Heart left ventricle (tissue), 16 donors: ENCODE data around the gene TAOK2. TPM values are rescaled to one million over a fixed set of nuclear protein-coding genes. Genes with fewer than 3 reads are reported as not detected.

ENCODE experiments used
- ATAC-seq, 4 donors: fragments of 200-7000 bp; cut with Tn5 transposase; one replicate each; pipeline ENCODE4 v1.9.1; 2020 to 2022; ENCODE audit warnings: moderate library complexity in 4 of 4, mild to moderate bottlenecking in 3 of 4, moderate number of reproducible peaks in 1 of 4
- DNase-seq, 5 donors: peaks; one replicate each; pipeline ENCODE4 v3.0.0-alpha.2; 2020
- H3K27ac ChIP-seq, 12 donors: fragments of 200-600 bp; sonication (generic) in 4 of 12; one replicate each; pipeline versions ENCODE4 v1.5.0 to v1.8.0; 2016 to 2022; ENCODE audit warnings: mild to moderate bottlenecking in 2 of 12
- H3K27me3 ChIP-seq, 9 donors: fragments of 200-600 bp; sonication (generic) in 2 of 9; one replicate each; pipeline versions ENCODE4 v1.5.1 to v1.8.0; 2016 to 2022; ENCODE audit warnings: mild to moderate bottlenecking in 3 of 9
- H3K36me3 ChIP-seq, 9 donors: fragments of 200-600 bp; sonication (generic) in 2 of 9; one replicate each; pipeline versions ENCODE4 v1.5.0 to v1.8.0; 2018 to 2022; ENCODE audit warnings: mild to moderate bottlenecking in 2 of 9
- H3K4me1 ChIP-seq, 12 donors: fragments of 200-600 bp; sonication (generic) in 4 of 12; one replicate each; pipeline versions ENCODE4 v1.5.0 to v1.8.0; 2016 to 2022; ENCODE audit warnings: mild to moderate bottlenecking in 3 of 12
- H3K4me3 ChIP-seq, 12 donors: fragments of 200-600 bp; sonication (generic) in 4 of 12; one replicate each; pipeline versions ENCODE4 v1.5.0 to v1.8.0; 2017 to 2022; ENCODE audit warnings: mild to moderate bottlenecking in 9 of 12, moderate library complexity in 4 of 12
- H3K9me3 ChIP-seq, 12 donors: fragments of 200-600 bp; sonication (generic) in 4 of 12; one replicate each; pipeline versions ENCODE4 v1.5.0 to v1.8.0; 2016 to 2022; ENCODE audit warnings: mild to moderate bottlenecking in 1 of 12
- POLR2A ChIP-seq, 2 donors: fragments of 450-650 bp; IDR thresholded peaks; one replicate each; pipeline ENCODE4 v1.6.1; 2017; ENCODE audit warnings: antibody characterized with exemption in 2 of 2, mild to moderate bottlenecking in 2 of 2, moderate library complexity in 2 of 2
- WGBS, 4 donors: extraction: QIAGEN DNeasy Blood & Tissue Kit in 2 of 4; methylation state at CpG; one replicate each; pipeline versions ENCODE4 v1.1.5 to v1.1.7; 2013 to 2018; 5-methylcytosine and 5-hydroxymethylcytosine counted together
- intact Hi-C, 10 donors: fragments of 100-400 bp; cut with DNase I; formaldehyde crosslinking; loops; one replicate each; pipeline versions ENCODE4 v1.11.1 to v1.14.2; 2022
- polyA plus RNA-seq, 2 donors: library from polyadenylated mRNA; stranded (reverse); fragments of 200-250 nt; gene quantifications; one replicate each; pipeline ENCODE4 v1.2.3, GENCODE V29; 2013
- total RNA-seq, 9 donors: library from RNA; depleted of rRNA in 2 of 9; stranded (reverse); fragments of >200 nt in 2 of 9; fragmentation: NEBNext Ultra II Directional in 3 of 9; extraction: Animal tissue kit (Norgen Biotek cat#: 25700) in 3 of 9; gene quantifications; one replicate each; pipeline versions ENCODE4 v1.1.0 to v1.2.4, GENCODE V29; 2016 to 2023
- TF ChIP-seq, protein P1 (sequence below), 12 donors: fragments of 200-600 bp; sonication (generic) in 4 of 12; IDR thresholded peaks; one replicate each; pipeline versions ENCODE4 v1.5.0 to v1.8.0; 2018 to 2022; ENCODE audit warnings: antibody characterized with exemption in 12 of 12, mild to moderate bottlenecking in 5 of 12
- donor health status: ischemic (EF 13 %, LVEDD 7.1; RV severe dilation, severe dysfunction).
- donor health status: healthy with polysubstance abuse.
- donor health status: DM: no; HTN: yes; CAD: no.
- donor health status: DM: no; HTN: no; CAD: no.
- donor health status: ischemic (EF 25% LVEDD 6.9; RV normal size, moderate dysfunction).
- donor health status: ischemic (EF 25% LVEDD 5.7; RV mildly dilated, moderate dysfunction).
- donor health status: healthy.
- donor health status: DM: yes; HTN: yes; CAD: no.
- donor health status: ischemic (EF 35%, LVEDD 5.7; RV mildly dilated, moderate dysfunction).
- donor health status: nonischemic (EF 11% LVEDD 7.7; RV severe dilation, severe dysfunction).
- donor health status: DM: yes; HTN: yes; CAD: no.
- donor health status: PGD.
- donor health status: ischemic (EF 29% LVEDD 5.4; RV normal size, mild dysfunction).
- donor health status: nonischemic (EF 23%, LVEDD 6.1; RV moderate dilation, normal function).

The TAOK2 gene
- total and polyA plus RNA-seq, 11 donors, result 29.5 to 47.9 (median 35.7) TPM

- TF ChIP-seq, protein P1, sequence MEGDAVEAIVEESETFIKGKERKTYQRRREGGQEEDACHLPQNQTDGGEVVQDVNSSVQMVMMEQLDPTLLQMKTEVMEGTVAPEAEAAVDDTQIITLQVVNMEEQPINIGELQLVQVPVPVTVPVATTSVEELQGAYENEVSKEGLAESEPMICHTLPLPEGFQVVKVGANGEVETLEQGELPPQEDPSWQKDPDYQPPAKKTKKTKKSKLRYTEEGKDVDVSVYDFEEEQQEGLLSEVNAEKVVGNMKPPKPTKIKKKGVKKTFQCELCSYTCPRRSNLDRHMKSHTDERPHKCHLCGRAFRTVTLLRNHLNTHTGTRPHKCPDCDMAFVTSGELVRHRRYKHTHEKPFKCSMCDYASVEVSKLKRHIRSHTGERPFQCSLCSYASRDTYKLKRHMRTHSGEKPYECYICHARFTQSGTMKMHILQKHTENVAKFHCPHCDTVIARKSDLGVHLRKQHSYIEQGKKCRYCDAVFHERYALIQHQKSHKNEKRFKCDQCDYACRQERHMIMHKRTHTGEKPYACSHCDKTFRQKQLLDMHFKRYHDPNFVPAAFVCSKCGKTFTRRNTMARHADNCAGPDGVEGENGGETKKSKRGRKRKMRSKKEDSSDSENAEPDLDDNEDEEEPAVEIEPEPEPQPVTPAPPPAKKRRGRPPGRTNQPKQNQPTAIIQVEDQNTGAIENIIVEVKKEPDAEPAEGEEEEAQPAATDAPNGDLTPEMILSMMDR (IDR thresholded peaks at IDR 0.05), result no peak
- TF ChIP-seq POLR2A (IDR thresholded peaks at IDR 0.05), result no peak
- H3K4me1 ChIP-seq, result peaks cover 0 to 7% (median 0%) of the 10 kb centered on the region in 12 donors
- intact Hi-C loops, result loop anchor here in 6 of 10 donors (5.0 to 10.0 kb wide), 9 partner anchors 38 to 303 kb away; partner anchors contain the start of genes CDIPT (in 4 of the 6), KCTD13 (in 4 of the 6), PAGR1 (in 1 of the 6) and PRRT2 (in 1 of the 6)
- DNase-seq (peak in 1 of 5 donors; percentile 39), ATAC-seq (peak in 1 of 4 donors; percentile 6)
- no peaks in the 10 kb centered on the region for H3K9me3 ChIP-seq
- H3K27ac ChIP-seq, result no peak overlapping the region
- no peak overlapping the region for H3K4me3 ChIP-seq
- H3K27me3 ChIP-seq, result peaks cover under 1 to 18% (median 11%) of the 10 kb centered on the region in 9 donors
- H3K36me3 ChIP-seq, result peaks cover 0 to 30% (median 13%) of the 10 kb centered on the region in 9 donors
- 60 to 71% (median 62%) methylated on average over 9 to 11 of the region's 11 CpGs for WGBS, 4 donors
Observed at GRCh38 chr16:30004811-30005242, 31.2 kb downstream of the TAOK2 start.

DNA sequence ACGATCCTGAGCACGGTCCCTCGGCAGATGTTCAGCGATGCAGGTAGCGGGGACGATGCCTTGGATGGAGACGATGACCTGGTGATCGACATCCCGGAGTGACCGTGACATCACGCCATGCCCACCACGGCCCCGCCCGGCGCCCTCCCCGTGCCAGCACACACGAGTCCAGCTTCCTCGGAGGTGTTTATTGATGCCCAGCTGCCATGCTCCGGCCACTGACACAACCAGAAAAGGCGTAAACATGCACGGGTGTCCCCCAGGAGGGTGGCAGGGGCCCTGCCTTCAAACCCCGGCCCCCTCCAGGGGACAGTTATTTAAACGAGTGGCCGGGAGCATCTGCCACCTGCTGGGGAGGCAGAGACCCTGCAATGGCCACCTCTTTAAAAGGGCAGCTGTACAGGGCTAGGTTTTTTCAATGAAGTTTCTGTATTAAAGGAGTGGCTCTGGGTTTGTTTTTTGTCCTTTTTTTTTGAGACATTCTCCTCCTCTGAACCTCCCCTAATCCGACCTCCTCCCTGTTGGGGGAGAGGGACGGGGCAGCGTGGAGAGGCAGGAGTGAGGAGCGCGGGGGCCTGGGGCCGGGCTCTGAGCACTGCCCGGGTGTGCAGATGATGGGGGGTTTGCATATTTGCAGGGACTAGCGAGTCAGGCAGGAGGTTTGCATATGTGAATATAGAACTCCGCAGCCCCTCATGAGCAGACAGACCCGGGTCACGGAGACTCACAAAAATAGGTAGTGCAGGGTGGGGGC lies 31.9 kb downstream of the TAOK2 start:
- TF ChIP-seq, protein P1 (IDR thresholded peaks at IDR 0.05), result peak; percentile 73 to 89 (median 84)
- peak in 1 of 2 donors; percentile 9 for TF ChIP-seq POLR2A (IDR thresholded peaks at IDR 0.05)
- no peak overlapping the region for H3K4me3 ChIP-seq
- peaks cover 7 to 25% (median 18%) of the 10 kb centered on the region in 9 donors for H3K27me3 ChIP-seq
- peak in 2 of 5 donors; percentile 22 to 64 for DNase-seq
- ATAC-seq, result peak in 3 of 4 donors; percentile 29 to 66 (median 62)
- WGBS, 4 donors, result 53 to 64% (median 63%) methylated on average over 27 to 35 of the region's 35 CpGs
- H3K36me3 ChIP-seq, result peaks cover 0 to 26% (median 6%) of the 10 kb centered on the region in 9 donors
- peaks cover 0 to 14% (median 3%) of the 10 kb centered on the region in 12 donors for H3K4me1 ChIP-seq
- intact Hi-C loops, result loop anchor here in 5 of 10 donors (5.0 to 10.0 kb wide), 7 partner anchors 51 to 303 kb away; partner anchors contain the start of genes KCTD13 (in 4 of the 5), CDIPT (in 3 of the 5), PAGR1 (in 1 of the 5) and PRRT2 (in 1 of the 5)
- H3K27ac ChIP-seq, result no peak overlapping the region
- H3K9me3 ChIP-seq, result no peaks in the 10 kb centered on the region

- Histone ChIP-seq H3K9me3 (no peaks in the 10 kb centered on the region), H3K36me3 (peaks cover 0 to 20% (median under 1%) of the 10 kb centered on the region in 9 donors), H3K27ac (no peak overlapping the region), H3K27me3 (peaks cover 13 to 31% (median 23%) of the 10 kb centered on the region in 9 donors), H3K4me3 (no peak overlapping the region), H3K4me1 (peaks cover 1 to 20% (median 8%) of the 10 kb centered on the region in 12 donors)
- WGBS, 4 donors, result 89 to 90% (median 90%) methylated on average over 16 to 18 of the region's 18 CpGs
- ATAC-seq (no peak), DNase-seq (no peak)
- no peak for TF ChIP-seq POLR2A (IDR thresholded peaks at IDR 0.05)
- TF ChIP-seq, protein P1 (IDR thresholded peaks at IDR 0.05), result no peak
- intact Hi-C loops, result loop anchor here in 5 of 10 donors (5.0 to 10.0 kb wide), 7 partner anchors 51 to 304 kb away; partner anchors contain the start of genes KCTD13 (in 4 of the 5), CDIPT (in 3 of the 5), PAGR1 (in 1 of the 5) and PRRT2 (in 1 of the 5)
Observed at GRCh38 chr16:30006095-30006473, 32.4 kb downstream of the TAOK2 start.
